HTERT RPE-1 (cell line): ENCODE results near the gene FEZ2.

Experiments used
- in situ Hi-C: fragments of 300-500 bp; cut with MboI; formaldehyde crosslinking; loops from 4 replicates; pipeline ENCODE4 v1.14.3; 2020; ENCODE audit warnings: low sequenced_read_pairs

The FEZ2 gene

GRCh38 chr2:36534275-36534799 is 63.6 kb downstream of the FEZ2 start:
- in situ Hi-C loops: no loop called here

GRCh38 chr2:36530983-36531354 is 67.0 kb downstream of the FEZ2 start:
- in situ Hi-C loops: no loop called here

DNA sequence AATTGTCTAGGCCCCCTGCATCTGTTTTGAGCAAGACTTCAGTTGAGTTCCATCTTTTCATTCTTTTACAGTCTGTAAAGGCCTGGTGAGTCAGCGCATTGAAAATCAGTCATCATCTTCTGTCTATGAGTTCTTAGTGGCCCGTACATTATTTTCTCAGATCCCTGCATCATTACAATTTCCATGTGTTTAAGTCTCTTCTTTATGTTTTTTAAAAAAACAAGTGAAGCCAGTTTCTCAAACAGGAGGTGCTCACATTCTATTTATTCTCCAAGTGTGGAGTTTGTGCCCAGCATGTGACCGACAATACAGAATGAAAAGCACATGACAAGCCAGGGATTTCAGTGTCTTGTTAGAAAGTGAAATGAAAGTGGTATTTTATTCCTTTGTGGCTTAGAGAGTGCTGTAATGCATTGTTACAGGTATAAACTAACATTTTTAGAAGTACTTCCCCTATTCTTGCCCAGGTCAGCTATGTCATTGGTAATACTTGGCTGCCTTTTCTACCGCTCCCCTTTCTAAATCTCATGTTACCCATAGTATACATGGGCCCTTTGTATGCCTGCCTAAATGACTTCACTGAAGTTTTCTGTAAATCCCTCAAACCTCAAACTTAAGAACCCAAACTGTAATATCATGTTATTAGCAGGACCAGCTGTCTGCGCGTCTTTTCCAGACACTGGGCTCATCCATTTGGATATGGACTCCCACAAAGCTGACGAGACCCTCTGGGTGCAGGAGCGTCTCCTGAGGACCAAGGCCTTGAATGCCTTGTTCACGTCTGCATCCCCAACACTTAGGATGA is 67.6 kb downstream of the FEZ2 start:
- in situ Hi-C loops: no loop called here

DNA sequence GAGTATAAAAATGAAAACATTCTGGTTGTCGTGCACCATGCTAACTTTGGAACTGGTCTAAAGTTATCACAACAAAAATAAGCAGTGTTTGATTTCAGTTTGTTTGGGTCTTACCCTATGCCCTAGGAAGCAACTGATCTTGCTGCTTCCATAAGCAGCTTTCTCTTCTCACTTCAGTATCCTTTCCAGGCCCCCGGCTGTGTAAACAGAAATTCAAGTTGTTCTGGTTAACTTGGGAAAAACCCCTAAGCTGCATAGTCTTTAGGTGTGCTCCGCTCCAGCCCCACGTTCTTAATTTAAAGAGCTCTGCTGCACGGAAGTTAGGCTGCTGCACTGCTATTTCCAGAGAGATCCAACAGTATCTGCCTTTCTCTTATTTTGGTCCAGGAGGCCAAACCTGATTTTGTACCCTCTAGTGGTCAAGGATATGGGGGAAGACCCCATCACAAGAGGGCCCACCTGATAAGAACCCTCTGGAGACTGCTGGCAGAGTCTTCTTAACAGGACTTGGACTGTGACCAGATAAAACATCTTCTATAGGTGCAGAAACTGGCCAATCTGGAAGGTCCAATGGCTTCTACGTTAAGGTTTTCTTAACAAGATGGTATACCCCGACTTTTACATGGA is 69.1 kb downstream of the FEZ2 start:
- in situ Hi-C loops: no loop called here

DNA sequence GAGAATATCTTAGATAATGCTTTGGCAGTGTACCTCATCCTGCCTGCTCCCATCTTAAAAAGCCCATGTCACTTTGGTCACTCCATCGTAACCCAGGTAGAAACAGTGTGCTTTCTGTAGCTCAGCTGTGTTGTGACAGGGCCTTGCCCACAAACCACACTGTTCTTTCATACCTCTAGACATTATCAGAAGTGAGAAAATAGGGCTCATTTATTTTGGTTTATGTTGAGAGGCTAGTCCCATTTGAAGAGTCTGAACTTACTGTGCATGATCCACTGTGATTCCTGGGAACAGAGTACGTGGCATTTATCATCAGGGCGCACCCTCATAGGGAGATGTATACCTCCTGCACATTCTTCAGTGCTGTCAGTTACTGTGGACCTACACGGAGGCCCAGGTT is 69.7 kb downstream of the FEZ2 start:
- in situ Hi-C loops: no loop called here

GRCh38 chr2:36526226-36526625 is 71.7 kb downstream of the FEZ2 start:
- in situ Hi-C loops: no loop called here

DNA sequence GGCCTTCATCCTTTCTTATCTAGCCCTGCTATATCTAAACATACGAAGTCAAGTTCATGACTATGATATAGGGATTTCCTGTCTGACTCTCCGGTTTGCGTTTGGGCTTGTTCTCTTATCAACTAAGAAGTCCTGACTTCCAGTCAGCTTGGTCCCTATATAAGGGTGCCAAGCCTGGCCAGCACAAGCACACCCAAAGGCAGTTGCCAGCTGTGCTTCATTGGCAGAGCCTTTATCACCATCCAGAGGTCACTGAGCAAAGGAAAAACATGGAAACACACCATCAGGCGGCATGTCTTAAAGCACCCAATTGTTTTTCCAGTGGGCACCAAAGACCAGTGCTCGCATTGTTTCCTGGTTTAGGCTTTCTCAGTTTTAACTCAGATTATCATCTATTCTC is 72.7 kb downstream of the FEZ2 start:
- in situ Hi-C loops: no loop called here

DNA sequence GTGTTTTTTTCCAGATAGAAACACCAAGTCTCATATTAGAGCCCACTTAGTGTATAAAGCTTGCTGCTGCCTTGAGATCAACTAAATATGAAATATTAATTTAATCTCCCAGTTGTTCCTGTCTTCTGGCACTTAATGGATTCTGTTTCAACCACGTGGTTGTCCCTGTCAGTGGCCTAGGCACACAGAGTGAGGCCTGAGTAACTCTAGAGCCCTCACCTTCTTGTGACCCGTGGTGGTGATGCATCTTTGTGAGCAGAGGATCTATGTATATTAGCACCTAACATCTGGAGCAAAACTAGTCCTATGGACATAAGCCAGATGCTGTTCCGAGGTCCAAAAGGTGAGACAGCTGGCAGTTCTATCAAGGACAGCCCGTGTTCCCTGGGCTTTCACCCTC is 74.8 kb downstream of the FEZ2 start:
- in situ Hi-C loops: no loop called here

- in situ Hi-C loops: no loop called here
These were observed 77.5 kb downstream of the FEZ2 start for GRCh38 chr2:36520431-36520830.

GRCh38 chr2:36516136-36516870 is 81.7 kb downstream of the FEZ2 start:
- in situ Hi-C loops: no loop called here

DNA sequence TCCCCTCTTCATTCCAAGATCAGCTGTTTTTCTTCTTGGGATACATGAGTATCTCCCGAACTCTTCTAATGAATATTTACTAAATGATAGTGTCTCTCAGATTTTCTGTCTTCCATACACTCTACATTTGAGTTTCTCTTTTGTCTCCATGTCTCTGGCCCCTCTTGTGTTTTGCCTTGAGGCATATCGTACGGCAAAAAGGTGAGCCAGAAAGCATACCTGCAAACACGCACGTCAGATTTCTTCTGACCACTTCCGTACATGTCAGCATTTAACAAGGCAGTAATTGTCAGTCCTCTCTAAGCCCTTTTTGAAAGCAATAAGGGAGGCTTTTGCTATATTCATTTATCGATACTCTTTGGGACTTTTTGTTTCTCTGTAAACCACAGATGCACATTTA is 82.4 kb downstream of the FEZ2 start:
- in situ Hi-C loops: no loop called here

DNA sequence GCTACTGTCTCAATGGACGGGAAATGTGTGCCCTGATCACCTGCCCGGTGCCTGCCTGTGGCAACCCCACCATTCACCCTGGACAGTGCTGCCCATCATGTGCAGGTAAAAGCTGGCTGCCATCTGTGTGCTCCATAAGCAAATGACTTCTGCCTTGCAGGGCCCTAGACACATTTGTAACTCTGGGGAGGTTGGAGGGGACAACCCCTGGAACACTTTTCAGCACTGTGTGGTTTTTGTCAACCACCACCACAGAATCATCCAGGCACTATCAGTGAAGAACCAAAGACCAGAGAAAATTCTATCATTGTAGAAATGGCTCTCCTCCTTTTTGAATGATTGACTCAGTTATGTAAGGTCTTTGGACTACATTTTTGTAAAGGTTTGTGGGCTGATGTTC is 84.3 kb downstream of the FEZ2 start:
- in situ Hi-C loops: no loop called here

DNA sequence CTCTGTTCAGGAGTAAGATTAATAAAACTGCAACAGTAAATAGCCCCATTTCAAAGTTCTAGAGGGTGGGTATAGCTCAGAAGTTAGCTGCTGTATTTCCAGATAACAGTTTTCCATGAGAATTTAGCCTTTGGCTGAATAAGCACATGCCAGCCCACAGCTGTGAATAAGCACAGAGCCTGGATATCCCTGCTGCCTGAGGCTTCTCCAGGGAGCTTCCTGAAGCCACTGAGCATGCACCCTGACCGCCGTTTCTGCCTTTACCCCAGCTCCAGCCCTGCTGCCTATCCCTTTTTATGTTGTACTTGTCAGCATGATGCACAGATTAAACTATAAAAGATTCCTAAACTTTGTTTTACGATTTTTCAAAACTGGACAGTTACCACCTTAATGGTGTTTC is 85.3 kb downstream of the FEZ2 start:
- in situ Hi-C loops: no loop called here

DNA sequence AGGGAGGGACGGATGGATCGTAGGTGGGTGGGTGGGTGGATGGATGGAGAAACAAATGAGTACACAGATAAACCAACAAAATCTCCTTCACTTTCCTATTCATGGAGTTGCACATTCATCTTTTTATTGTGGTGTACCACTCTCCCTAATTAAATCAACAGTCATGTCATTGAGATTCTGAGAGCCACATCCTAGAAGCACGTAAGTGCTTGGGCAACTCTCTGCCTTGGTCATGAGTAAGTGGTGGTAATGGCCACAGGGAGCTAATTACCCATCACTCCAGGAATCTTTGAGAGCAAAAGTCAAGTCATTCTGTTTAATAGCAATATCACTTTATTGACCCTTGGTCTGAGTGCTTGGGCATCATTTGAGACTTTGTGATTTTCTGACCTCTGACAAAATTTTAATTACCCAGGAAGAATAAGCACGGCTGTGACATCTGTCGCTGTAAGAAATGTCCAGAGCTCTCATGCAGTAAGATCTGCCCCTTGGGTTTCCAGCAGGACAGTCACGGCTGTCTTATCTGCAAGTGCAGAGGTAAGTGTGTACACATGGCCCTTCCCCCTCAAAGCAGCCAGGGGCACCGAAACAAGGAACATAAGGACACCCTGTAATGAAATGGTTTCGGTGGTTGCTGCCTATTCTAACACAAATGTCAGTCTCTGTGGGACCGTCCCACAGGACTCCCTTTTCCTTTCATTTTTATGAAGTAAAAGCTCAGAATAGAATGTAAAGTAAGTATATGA is 85.9 kb downstream of the FEZ2 start:
- in situ Hi-C loops: no loop called here

DNA sequence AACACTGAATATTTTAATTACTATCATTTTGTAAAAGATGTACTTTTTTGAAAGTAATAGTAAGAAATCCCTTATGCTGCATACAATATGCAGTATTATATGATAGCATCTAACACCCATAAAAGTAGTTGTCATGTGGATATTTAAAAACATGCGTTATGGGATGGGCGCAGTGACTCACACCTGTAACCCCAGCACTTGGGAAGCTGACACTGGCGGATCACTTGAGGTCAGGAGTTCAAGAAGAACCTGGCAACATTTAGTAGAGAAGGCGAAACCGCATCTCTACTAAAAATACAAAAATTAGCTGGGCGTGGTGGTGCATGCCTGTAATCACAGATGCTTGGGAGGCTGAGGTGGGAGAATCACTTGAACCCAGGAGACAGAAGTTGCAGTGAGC is 88.9 kb downstream of the FEZ2 start:
- in situ Hi-C loops: no loop called here

GRCh38 chr2:36507408-36507812 is 90.6 kb downstream of the FEZ2 start:
- in situ Hi-C loops: no loop called here
